GM18517 (cell line): ENCODE data around the gene TNNC2.
"Not testable (repeated sequence)": the region's sequence is repeated elsewhere in the genome, so short reads cannot be mapped to it uniquely, and the experiment has no call there.

ENCODE experiments used
- ATAC-seq: cut with Tn5 transposase; IDR thresholded peaks from one replicate; pipeline ENCODE4 v1.9.1; 2021; ENCODE audit warnings: mild to moderate bottlenecking, moderate library complexity; ENCODE audit not compliant: unreplicated experiment

The TNNC2 gene

GRCh38 chr20:45848969-45849582, 22.0 kb upstream of the TNNC2 start:
- no peak for ATAC-seq

- no peak for ATAC-seq
Measured at GRCh38 chr20:45848421-45848820, 21.3 kb upstream of the TNNC2 start.

- no peak for ATAC-seq
Measured at GRCh38 chr20:45845452-45845851, 18.3 kb upstream of the TNNC2 start.

- no peak for ATAC-seq
Measured at GRCh38 chr20:45843506-45843905, 16.4 kb upstream of the TNNC2 start.

GRCh38 chr20:45842169-45842812, 15.2 kb upstream of the TNNC2 start:
- no peak for ATAC-seq

- no peak for ATAC-seq
Measured at GRCh38 chr20:45841407-45842129, 14.5 kb upstream of the TNNC2 start.

- ATAC-seq, result no peak
Measured at GRCh38 chr20:45840700-45841198, 13.6 kb upstream of the TNNC2 start.

- no peak for ATAC-seq
Measured at GRCh38 chr20:45836841-45837240, 9.7 kb upstream of the TNNC2 start.

- no peak for ATAC-seq
Measured at GRCh38 chr20:45835825-45836224, 8.7 kb upstream of the TNNC2 start.

GRCh38 chr20:45835329-45835765, 8.2 kb upstream of the TNNC2 start:
- ATAC-seq, result no peak

GRCh38 chr20:45834797-45835161, 7.7 kb upstream of the TNNC2 start:
- ATAC-seq, result no peak

GRCh38 chr20:45833883-45834796, 7.0 kb upstream of the TNNC2 start:
- ATAC-seq, result no peak

- ATAC-seq, result no peak
Measured at GRCh38 chr20:45833030-45833882, 6.1 kb upstream of the TNNC2 start, which contains the start of gene SNX21. Gene SNX21 (plus strand): TSS chr20:45833799. CDS start chr20:45833920, 121 bp downstream.

- ATAC-seq, result no peak
Measured at GRCh38 chr20:45832619-45833018, 5.5 kb upstream of the TNNC2 start.

- ATAC-seq, result not testable (repeated sequence)
Measured at GRCh38 chr20:45829673-45830106, 2.6 kb upstream of the TNNC2 start.

- no peak for ATAC-seq
Measured at GRCh38 chr20:45828589-45828988, 1.5 kb upstream of the TNNC2 start.

GRCh38 chr20:45827712-45828111, 600 bp upstream of the TNNC2 start:
- no peak for ATAC-seq

GRCh38 chr20:45826381-45827019, 612 bp downstream of the TNNC2 start:
- no peak for ATAC-seq
